HepG2 (cell line): ENCODE results near the gene DCST2.

ENCODE experiments used
- ARNT ChIP-seq: fragments of 450-650 bp; IDR thresholded peaks from 2 replicates; pipeline ENCODE4 v1.6.1; 2017
- EZH2 ChIP-seq: conservative IDR thresholded peaks from 2 replicates; pipeline ENCODE4 v1.6.1; 2012; ENCODE audit warnings: mild to moderate bottlenecking, low read depth, low read length, moderate library complexity
- FOXA3 ChIP-seq: IDR thresholded peaks from 2 replicates; pipeline ENCODE4 v1.6.1; 2016; ENCODE audit warnings: missing genetic modification reagents, missing compliant biosample characterization
- MEF2D ChIP-seq: sonication (generic); formaldehyde crosslinking; IDR thresholded peaks from 2 replicates; pipeline ENCODE4 v1.5.1; 2020; ENCODE audit warnings: mild to moderate bottlenecking, missing genetic modification reagents
- RFX5 ChIP-seq: IDR thresholded peaks from 2 replicates; pipeline ENCODE4 v1.6.1; 2011; ENCODE audit warnings: low read depth, low read length, improper control_type of control experiment
- SRSF4 ChIP-seq: fragments of 200-400 bp; formaldehyde crosslinking; IDR thresholded peaks from one replicate; pipeline ENCODE4 v1.6.1; 2018; ENCODE audit warnings: mild to moderate bottlenecking, low read depth, low read length, moderate library complexity; ENCODE audit not compliant: poor library complexity, severe bottlenecking
- TAF15 ChIP-seq: fragments of 200-400 bp; formaldehyde crosslinking; IDR thresholded peaks from one replicate; pipeline ENCODE4 v1.6.1; 2018; ENCODE audit warnings: mild to moderate bottlenecking, low read depth, low read length; ENCODE audit not compliant: poor library complexity, severe bottlenecking
- ZFP90 ChIP-seq: sonication (generic); formaldehyde crosslinking; IDR thresholded peaks from 2 replicates; pipeline ENCODE4 v1.8.0; 2022; ENCODE audit warnings: missing genetic modification reagents, mild to moderate bottlenecking, inconsistent platforms, borderline replicate concordance
- ZNF274 ChIP-seq: sonication (generic); formaldehyde crosslinking; IDR thresholded peaks from 2 replicates; pipeline ENCODE4 v1.5.1; 2020; ENCODE audit warnings: mild to moderate bottlenecking, missing genetic modification reagents
- TF ChIP-seq, protein P1 (sequence below): sonication (generic); formaldehyde crosslinking; IDR thresholded peaks from 2 replicates; pipeline ENCODE4 v1.5.0; 2020; ENCODE audit warnings: mild to moderate bottlenecking, missing genetic modification reagents, moderate library complexity
- TF ChIP-seq, protein P2 (sequence below): sonication (generic); formaldehyde crosslinking; IDR thresholded peaks from 2 replicates; pipeline ENCODE4 v1.5.0; 2020; ENCODE audit warnings: missing genetic modification reagents, mild to moderate bottlenecking, borderline replicate concordance
- TF ChIP-seq, protein P3 (sequence below): sonication (generic); formaldehyde crosslinking; conservative IDR thresholded peaks from 2 replicates; pipeline ENCODE4 v1.8.1; 2023; ENCODE audit warnings: missing genetic modification reagents
- TF ChIP-seq, protein P4 (sequence below): sonication (generic); formaldehyde crosslinking; IDR thresholded peaks from 2 replicates; pipeline ENCODE4 v1.5.1; 2020; ENCODE audit warnings: mild to moderate bottlenecking, missing genetic modification reagents

DNA sequence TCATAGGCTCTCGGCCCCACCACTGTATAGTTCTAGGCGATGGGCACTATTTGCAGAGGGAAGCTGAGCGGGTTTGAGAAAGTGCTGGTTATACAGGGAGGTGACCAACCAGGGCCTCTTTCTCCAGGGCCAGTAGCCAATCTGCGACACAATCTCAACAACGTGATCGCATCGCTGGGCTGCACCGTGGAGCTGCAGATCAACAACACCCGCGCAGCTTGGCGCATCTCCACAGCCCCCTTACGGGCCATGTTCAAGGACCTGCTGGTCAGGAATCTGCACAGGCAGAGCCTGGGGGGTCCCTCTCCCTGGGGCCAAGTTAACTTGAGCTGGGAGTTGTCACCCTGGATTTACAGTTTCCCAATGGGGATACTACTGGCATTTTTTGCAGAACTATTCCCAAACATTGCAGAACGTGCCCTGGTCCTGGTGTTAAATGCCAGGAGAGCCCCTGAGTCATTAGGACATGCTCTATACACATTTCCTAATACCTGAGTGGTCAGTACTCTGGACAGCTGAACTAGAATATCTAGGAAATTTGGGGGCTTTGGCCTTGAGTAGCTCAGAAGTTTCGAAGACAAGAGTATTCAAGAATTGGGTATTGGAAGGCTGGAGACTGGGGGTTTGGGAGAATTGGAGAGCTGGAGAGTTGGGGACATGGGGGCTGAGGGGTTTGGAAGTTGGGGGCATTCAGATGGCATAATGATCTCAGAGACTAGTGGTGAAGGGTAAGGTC is 6.9 kb upstream of the DCST2 start:
- TF ChIP-seq ZNF274 (no peak), EZH2 (no peak), MEF2D (no peak), RFX5 (no peak), ARNT (no peak), FOXA3 (no peak), TAF15 (no peak), SRSF4 (no peak), ZFP90 (CRISPR knock-in tag) (no peak)
- TF ChIP-seq, protein P1, sequence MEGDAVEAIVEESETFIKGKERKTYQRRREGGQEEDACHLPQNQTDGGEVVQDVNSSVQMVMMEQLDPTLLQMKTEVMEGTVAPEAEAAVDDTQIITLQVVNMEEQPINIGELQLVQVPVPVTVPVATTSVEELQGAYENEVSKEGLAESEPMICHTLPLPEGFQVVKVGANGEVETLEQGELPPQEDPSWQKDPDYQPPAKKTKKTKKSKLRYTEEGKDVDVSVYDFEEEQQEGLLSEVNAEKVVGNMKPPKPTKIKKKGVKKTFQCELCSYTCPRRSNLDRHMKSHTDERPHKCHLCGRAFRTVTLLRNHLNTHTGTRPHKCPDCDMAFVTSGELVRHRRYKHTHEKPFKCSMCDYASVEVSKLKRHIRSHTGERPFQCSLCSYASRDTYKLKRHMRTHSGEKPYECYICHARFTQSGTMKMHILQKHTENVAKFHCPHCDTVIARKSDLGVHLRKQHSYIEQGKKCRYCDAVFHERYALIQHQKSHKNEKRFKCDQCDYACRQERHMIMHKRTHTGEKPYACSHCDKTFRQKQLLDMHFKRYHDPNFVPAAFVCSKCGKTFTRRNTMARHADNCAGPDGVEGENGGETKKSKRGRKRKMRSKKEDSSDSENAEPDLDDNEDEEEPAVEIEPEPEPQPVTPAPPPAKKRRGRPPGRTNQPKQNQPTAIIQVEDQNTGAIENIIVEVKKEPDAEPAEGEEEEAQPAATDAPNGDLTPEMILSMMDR = no peak
- TF ChIP-seq, protein P2, sequence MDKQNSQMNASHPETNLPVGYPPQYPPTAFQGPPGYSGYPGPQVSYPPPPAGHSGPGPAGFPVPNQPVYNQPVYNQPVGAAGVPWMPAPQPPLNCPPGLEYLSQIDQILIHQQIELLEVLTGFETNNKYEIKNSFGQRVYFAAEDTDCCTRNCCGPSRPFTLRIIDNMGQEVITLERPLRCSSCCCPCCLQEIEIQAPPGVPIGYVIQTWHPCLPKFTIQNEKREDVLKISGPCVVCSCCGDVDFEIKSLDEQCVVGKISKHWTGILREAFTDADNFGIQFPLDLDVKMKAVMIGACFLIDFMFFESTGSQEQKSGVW (CRISPR knock-in tag) = no peak
- TF ChIP-seq, protein P3, sequence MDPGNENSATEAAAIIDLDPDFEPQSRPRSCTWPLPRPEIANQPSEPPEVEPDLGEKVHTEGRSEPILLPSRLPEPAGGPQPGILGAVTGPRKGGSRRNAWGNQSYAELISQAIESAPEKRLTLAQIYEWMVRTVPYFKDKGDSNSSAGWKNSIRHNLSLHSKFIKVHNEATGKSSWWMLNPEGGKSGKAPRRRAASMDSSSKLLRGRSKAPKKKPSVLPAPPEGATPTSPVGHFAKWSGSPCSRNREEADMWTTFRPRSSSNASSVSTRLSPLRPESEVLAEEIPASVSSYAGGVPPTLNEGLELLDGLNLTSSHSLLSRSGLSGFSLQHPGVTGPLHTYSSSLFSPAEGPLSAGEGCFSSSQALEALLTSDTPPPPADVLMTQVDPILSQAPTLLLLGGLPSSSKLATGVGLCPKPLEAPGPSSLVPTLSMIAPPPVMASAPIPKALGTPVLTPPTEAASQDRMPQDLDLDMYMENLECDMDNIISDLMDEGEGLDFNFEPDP (CRISPR knock-in tag) = no peak
- TF ChIP-seq, protein P4, sequence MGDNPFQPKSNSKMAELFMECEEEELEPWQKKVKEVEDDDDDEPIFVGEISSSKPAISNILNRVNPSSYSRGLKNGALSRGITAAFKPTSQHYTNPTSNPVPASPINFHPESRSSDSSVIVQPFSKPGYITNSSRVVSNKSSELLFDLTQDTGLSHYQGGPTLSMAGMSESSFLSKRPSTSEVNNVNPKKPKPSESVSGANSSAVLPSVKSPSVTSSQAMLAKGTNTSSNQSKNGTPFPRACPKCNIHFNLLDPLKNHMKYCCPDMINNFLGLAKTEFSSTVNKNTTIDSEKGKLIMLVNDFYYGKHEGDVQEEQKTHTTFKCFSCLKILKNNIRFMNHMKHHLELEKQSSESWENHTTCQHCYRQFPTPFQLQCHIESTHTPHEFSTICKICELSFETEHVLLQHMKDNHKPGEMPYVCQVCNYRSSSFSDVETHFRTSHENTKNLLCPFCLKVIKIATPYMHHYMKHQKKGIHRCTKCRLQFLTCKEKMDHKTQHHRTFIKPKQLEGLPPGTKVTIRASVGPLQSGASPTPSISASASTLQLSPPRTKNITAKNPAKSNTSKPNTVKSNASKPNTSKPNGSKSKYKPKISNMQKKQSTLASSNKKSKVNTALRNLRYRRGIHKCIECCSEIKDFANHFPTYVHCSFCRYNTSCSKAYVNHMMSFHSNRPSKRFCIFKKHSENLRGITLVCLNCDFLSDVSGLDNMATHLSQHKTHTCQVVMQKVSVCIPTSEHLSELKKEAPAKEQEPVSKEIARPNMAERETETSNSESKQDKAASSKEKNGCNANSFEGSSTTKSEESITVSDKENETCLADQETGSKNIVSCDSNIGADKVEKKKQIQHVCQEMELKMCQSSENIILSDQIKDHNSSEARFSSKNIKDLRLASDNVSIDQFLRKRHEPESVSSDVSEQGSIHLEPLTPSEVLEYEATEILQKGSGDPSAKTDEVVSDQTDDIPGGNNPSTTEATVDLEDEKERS = no peak
